NCI-H2029 treated with DMSO at 0.1 percent for 48 hours (cell line): ENCODE data around the gene RGS9BP.
"Not testable (repeated sequence)": the region's sequence is repeated elsewhere in the genome, so short reads cannot be mapped to it uniquely, and the experiment has no call there.

Experiments
- DNase-seq: peaks from one replicate; lab custom pipeline; 2025; lab: John Stamatoyannopoulos, UW

Gene RGS9BP

GRCh38 chr19:32695506-32695905, 19.9 kb downstream of the RGS9BP start:
- not testable (repeated sequence) for DNase-seq

GRCh38 chr19:32696771-32697170, 21.1 kb downstream of the RGS9BP start:
- not testable (repeated sequence) for DNase-seq

GRCh38 chr19:32700129-32700528, 24.5 kb downstream of the RGS9BP start:
- not testable (repeated sequence) for DNase-seq

- peak; percentile 59 for DNase-seq
These were observed 26.4 kb downstream of the RGS9BP start for GRCh38 chr19:32702010-32702409.

- not testable (repeated sequence) for DNase-seq
These were observed 28.4 kb downstream of the RGS9BP start for GRCh38 chr19:32704006-32704405.

GRCh38 chr19:32708457-32708856, 32.8 kb downstream of the RGS9BP start:
- no peak for DNase-seq

- no peak for DNase-seq
These were observed 33.4 kb downstream of the RGS9BP start for GRCh38 chr19:32709032-32709431.

GRCh38 chr19:32711747-32712146, 36.1 kb downstream of the RGS9BP start:
- DNase-seq = no peak

GRCh38 chr19:32716203-32716602, 40.6 kb downstream of the RGS9BP start:
- DNase-seq = not testable (repeated sequence)

GRCh38 chr19:32717496-32717895, 41.8 kb downstream of the RGS9BP start:
- DNase-seq = no peak

- DNase-seq = no peak
These were observed 42.6 kb downstream of the RGS9BP start for GRCh38 chr19:32718286-32718685.

GRCh38 chr19:32719611-32720059, 44.0 kb downstream of the RGS9BP start, which contains the start of gene TDRD12:
TSS of gene TDRD12 (plus strand) at chr19:32719767. CDS start at chr19:32720073, 306 bp downstream.
- DNase-seq = no peak

- DNase-seq = no peak
These were observed 44.7 kb downstream of the RGS9BP start for GRCh38 chr19:32720216-32720935.

- no peak for DNase-seq
These were observed 45.2 kb downstream of the RGS9BP start for GRCh38 chr19:32720936-32721250.
